ENCODE data around the gene WNT7A. TPM values are rescaled to one million over a fixed set of nuclear protein-coding genes. Genes with fewer than 3 reads are reported as not detected.
A peak's percentile ranks its signal among the peaks of the same experiment; 100 is the strongest.

Gene WNT7A
- polyA plus RNA-seq, 1 of the 3 experiments (the other 2 are of a cell fraction) = not detected

- TF ChIP-seq REST (IDR thresholded peaks at IDR 0.05; ENCODE audit: low read depth, low read length) (no peak), MAX (IDR thresholded peaks at IDR 0.05; ENCODE audit: low read depth) (no peak), IRF3 (IDR thresholded peaks at IDR 0.05; ENCODE audit: low read depth, low read length) (no peak), FOSL2 (IDR thresholded peaks at IDR 0.05; ENCODE audit: borderline replicate concordance, low read depth) (no peak), EP300 (IDR thresholded peaks at IDR 0.05; ENCODE audit: borderline replicate concordance in 1 of 2, low read depth in 1 of 2, low read length in 1 of 2) (no peak), GATA2 (CRISPR knock-in tag; IDR thresholded peaks at IDR 0.05) (no peak)
Measured at GRCh38 chr3:13793451-13793850, 86.4 kb downstream of the WNT7A start (continued).

GRCh38 chr3:13792512-13793371 lies 87.1 kb downstream of the WNT7A start:
- H3K9me2 ChIP-seq = no peaks in the 10 kb centered on the region
- no peak overlapping the region for H3K4me2 ChIP-seq
- 54% methylated on average over 16 of the region's 29 CpGs for WGBS (ENCODE audit: low lambda C conversion rate)
- H3K79me2 ChIP-seq (ENCODE audit: insufficient read depth) = no peaks in the 10 kb centered on the region
- no peak for TF ChIP-seq SIN3A (IDR thresholded peaks at IDR 0.05; ENCODE audit: borderline replicate concordance, low read depth, low read length)
- TF ChIP-seq ELF1 (IDR thresholded peaks at IDR 0.05) = no peak
- no peak for TF ChIP-seq NRF1 (IDR thresholded peaks at IDR 0.05; ENCODE audit: low read depth, low read length)
- TF ChIP-seq USF2 (IDR thresholded peaks at IDR 0.05; ENCODE audit: borderline replicate concordance, low read depth, low read length) = no peak
- TF ChIP-seq REST (IDR thresholded peaks at IDR 0.05; ENCODE audit: low read depth, low read length) = no peak
- no peak for TF ChIP-seq NFIC (IDR thresholded peaks at IDR 0.05; ENCODE audit: borderline replicate concordance)
- no peak for TF ChIP-seq GABPA (IDR thresholded peaks at IDR 0.05; ENCODE audit: low read depth)
- TF ChIP-seq JUND (IDR thresholded peaks at IDR 0.05) = no peak
- no peak for TF ChIP-seq EP300 (IDR thresholded peaks at IDR 0.05; ENCODE audit: borderline replicate concordance in 1 of 2, low read depth in 1 of 2, low read length in 1 of 2)
- TF ChIP-seq YY1 (IDR thresholded peaks at IDR 0.05; ENCODE audit: low read depth) = no peak
- no peak for TF ChIP-seq MAX (IDR thresholded peaks at IDR 0.05; ENCODE audit: low read depth)
- TF ChIP-seq RAD21 (IDR thresholded peaks at IDR 0.05; ENCODE audit: low read length) = no peak
- no peak for TF ChIP-seq FOSL2 (IDR thresholded peaks at IDR 0.05; ENCODE audit: borderline replicate concordance, low read depth)
- H3K9me3 ChIP-seq = no peaks in the 10 kb centered on the region
- no peaks in the 10 kb centered on the region for H4K20me1 ChIP-seq (ENCODE audit: insufficient read depth)
- H3K27ac ChIP-seq (ENCODE audit: low read depth in 2 of 2, low read length in 1 of 2) = no peak overlapping the region; a peak in 1 of 4 replicates
- no peak overlapping the region for H3K9ac ChIP-seq
- peaks cover 0 to 25% of the 10 kb centered on the region in 2 experiments; a peak in 2 of 4 replicates for H3K4me1 ChIP-seq (ENCODE audit: control insufficient read depth in 1 of 2, insufficient read depth in 2 of 2, low read depth in 1 of 2, low read length in 1 of 2)
- ChIA-PET POLR2A (no interaction called here), CTCF (interaction anchor here (0.6 to 2.1 kb wide), 5 partner anchors 9 to 137 kb away, joined by 4 to 6 read pairs (median 4); no protein-coding TSS in a partner anchor)
- H3K36me3 ChIP-seq (replicated peaks in 1 of 2; ENCODE audit: control insufficient read depth in 1 of 2, insufficient read depth in 2 of 2, low read length in 1 of 2) = no peaks in the 10 kb centered on the region
- no peak overlapping the region for H2AFZ ChIP-seq (ENCODE audit: low read depth)
- H3K27me3 ChIP-seq (ENCODE audit: insufficient read depth) = no peaks in the 10 kb centered on the region
- H3F3A ChIP-seq (replicated peaks; ENCODE audit: insufficient read depth) = no peaks in the 10 kb centered on the region
- DNase-seq = peak; percentile 46
- H3K4me3 ChIP-seq (ENCODE audit: low read depth in 2 of 2, low read length in 1 of 2) = no peak overlapping the region

All from SK-N-SH (cell line).